SU-DHL-6 (cell line): ENCODE data around the gene ST8SIA4.

Source experiments
- H2AFZ ChIP-seq: fragments of 200-600 bp; sonication (generic); 2 replicates; pipeline ENCODE4 v1.6.1; 2014; ENCODE audit warnings: low read depth, mild to moderate bottlenecking, moderate library complexity, mixed read lengths, antibody characterized with exemption, low read length; ENCODE audit not compliant: severe bottlenecking
- H3F3A ChIP-seq: fragments of 200-600 bp; shearing (Covaris generic); 2 replicates; pipeline ENCODE4 v1.6.0; 2016; ENCODE audit warnings: antibody characterized with exemption, mild to moderate bottlenecking; ENCODE audit not compliant: insufficient read depth
- H3K27ac ChIP-seq: fragments of 200-600 bp; sonication (generic); 2 replicates; pipeline ENCODE4 v1.5.1; 2016; ENCODE audit warnings: low read depth, mild to moderate bottlenecking, low read length, moderate library complexity, mixed read lengths
- H3K27me3 ChIP-seq: fragments of 200-600 bp; sonication (generic), shearing (Covaris generic); 2 replicates; pipeline ENCODE4 v1.6.0; 2014; ENCODE audit warnings: mild to moderate bottlenecking, low read length
- H3K36me3 ChIP-seq: fragments of 200-600 bp; sonication (generic); 2 replicates; pipeline ENCODE4 v1.6.1; 2014; ENCODE audit warnings: mild to moderate bottlenecking, low read length, mixed read lengths
- H3K4me2 ChIP-seq: fragments of 300-600, 200-600 bp; shearing (Covaris generic), sonication (generic); 2 replicates; pipeline ENCODE4 v1.6.0; 2014; ENCODE audit warnings: low read length, low read depth, mild to moderate bottlenecking; ENCODE audit not compliant: poor library complexity, severe bottlenecking
- H3K4me3 ChIP-seq: fragments of 200-600 bp; sonication (generic); 2 replicates; pipeline ENCODE4 v1.5.1; 2014; ENCODE audit warnings: antibody characterized with exemption, low read length, mild to moderate bottlenecking, mixed read lengths; ENCODE audit not compliant: insufficient read depth, poor library complexity, severe bottlenecking
- H3K79me2 ChIP-seq: fragments of 200-600 bp; sonication (generic); 2 replicates; pipeline ENCODE4 v1.6.1; 2014; ENCODE audit warnings: mild to moderate bottlenecking, low read length, moderate library complexity; ENCODE audit not compliant: insufficient read depth
- H3K9ac ChIP-seq: fragments of 200-600 bp; sonication (generic); 2 replicates; pipeline ENCODE4 v1.7.0; 2014; ENCODE audit warnings: mild to moderate bottlenecking, low read length
- H3K9me2 ChIP-seq: fragments of 200-600 bp; sonication (generic); replicated peaks from 2 replicates; pipeline ENCODE4 v1.6.1; 2014; ENCODE audit warnings: low read length; ENCODE audit not compliant: insufficient read depth
- H3K9me3 ChIP-seq: fragments of 200-600 bp; sonication (generic); 2 replicates; pipeline ENCODE4 v1.6.1; 2014; ENCODE audit warnings: low read length, mixed read lengths; ENCODE audit not compliant: insufficient read depth
- H4K20me1 ChIP-seq: fragments of 200-600 bp; sonication (generic); 2 replicates; pipeline ENCODE4 v1.6.1; 2014; ENCODE audit warnings: low read depth, mild to moderate bottlenecking, antibody characterized with exemption, low read length, moderate library complexity, mixed read lengths
- CTCF ChIP-seq: fragments of 200-600 bp; sonication (generic); IDR thresholded peaks from one replicate; pipeline ENCODE4 v1.5.1; 2017; ENCODE audit warnings: antibody characterized with exemption, mild to moderate bottlenecking, low read length, moderate library complexity; ENCODE audit not compliant: insufficient read depth, poor library complexity, severe bottlenecking
- EZH2phosphoT487 ChIP-seq: fragments of 200-600 bp; sonication (generic), shearing (Covaris generic); conservative IDR thresholded peaks from 2 replicates; pipeline ENCODE4 v1.6.1; 2018; ENCODE audit warnings: mild to moderate bottlenecking, antibody characterized with exemption, low read length, moderate library complexity, mixed read lengths

Gene ST8SIA4

DNA sequence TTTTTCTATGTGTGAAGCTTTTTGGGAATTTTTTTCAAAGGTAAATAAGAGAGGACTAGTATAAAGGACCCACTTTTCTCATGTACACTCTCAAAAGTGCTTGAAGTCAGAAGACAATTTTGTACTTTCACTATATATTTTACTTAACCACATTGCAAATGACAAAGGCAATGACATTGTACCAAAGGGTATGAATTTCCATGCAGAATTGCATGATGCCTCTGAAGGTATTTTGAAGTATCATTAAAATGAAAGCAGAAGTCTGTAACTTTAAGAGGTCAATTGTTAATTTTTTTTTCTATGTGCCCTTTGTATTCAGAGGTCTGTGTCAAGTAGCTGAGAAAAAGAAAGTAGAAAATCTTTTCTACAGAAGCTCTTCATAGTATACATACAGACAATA is 84.7 kb downstream of the ST8SIA4 start:
- Histone ChIP-seq H3K79me2 (peaks cover 24% of the 10 kb centered on the region; the same call in 1 of the 2 replicates), H3K36me3 (peaks cover 13% of the 10 kb centered on the region), H3F3A (peaks cover 16% of the 10 kb centered on the region; the same call in 1 of the 2 replicates), H3K27ac (no peak overlapping the region), H3K9me3 (no peaks in the 10 kb centered on the region), H3K27me3 (no peaks in the 10 kb centered on the region), H3K4me3 (no peak overlapping the region), H3K9me2 (no peaks in the 10 kb centered on the region), H3K4me2 (no peak overlapping the region), H2AFZ (no peak overlapping the region), H3K9ac (no peak overlapping the region), H4K20me1 (no peaks in the 10 kb centered on the region)
- no peak for TF ChIP-seq CTCF
- no peak for TF ChIP-seq EZH2phosphoT487

DNA sequence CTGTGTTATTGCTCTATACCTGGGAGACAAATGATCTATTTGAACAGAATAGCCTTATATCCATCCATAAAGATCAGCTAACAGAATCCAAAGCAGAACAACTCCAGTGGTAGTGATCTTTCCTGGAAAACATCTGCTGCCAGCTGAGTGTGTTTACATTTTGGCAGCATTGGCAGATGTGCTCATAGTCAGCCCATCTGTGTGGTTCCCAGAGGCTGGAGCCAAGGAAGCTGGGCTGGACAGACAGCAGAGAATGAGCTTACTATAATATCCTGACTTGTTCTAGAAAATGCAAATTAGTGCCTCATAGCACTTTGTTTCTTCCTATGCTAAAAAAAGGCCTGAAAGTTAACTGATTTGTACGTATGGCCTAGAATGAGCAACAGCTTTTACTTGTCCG is 99.7 kb downstream of the ST8SIA4 start:
- Histone ChIP-seq H4K20me1 (no peaks in the 10 kb centered on the region), H3K4me3 (no peak overlapping the region), H3K27ac (no peak overlapping the region), H3K9me3 (no peaks in the 10 kb centered on the region), H3K36me3 (peaks cover 15% of the 10 kb centered on the region; the same call in 1 of the 2 replicates), H3K9me2 (no peaks in the 10 kb centered on the region), H3K27me3 (no peaks in the 10 kb centered on the region), H2AFZ (no peak overlapping the region), H3K79me2 (no peaks in the 10 kb centered on the region), H3F3A (peaks cover 23% of the 10 kb centered on the region; the same call in 1 of the 2 replicates), H3K9ac (no peak overlapping the region), H3K4me2 (no peak overlapping the region)
- TF ChIP-seq CTCF (no peak), EZH2phosphoT487 (no peak)

DNA sequence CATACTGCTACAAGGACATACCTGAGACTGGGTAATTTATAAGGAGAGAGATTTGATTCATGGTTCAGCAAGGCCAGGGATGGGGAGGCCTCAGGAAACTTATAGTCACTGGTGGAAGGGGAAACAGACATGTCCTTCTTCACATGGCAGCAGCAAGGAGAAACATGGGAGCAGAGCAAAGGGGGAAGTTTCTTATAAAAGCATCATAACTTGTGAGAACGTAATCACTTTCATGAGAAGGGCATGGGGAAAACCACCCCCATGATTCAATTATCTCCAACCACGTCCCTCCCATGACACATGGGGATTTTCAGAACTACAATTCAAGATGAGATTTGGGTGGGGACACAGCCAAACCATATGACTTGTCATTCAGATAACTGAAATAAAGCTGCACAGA is 100.9 kb downstream of the ST8SIA4 start:
- Histone ChIP-seq H3K4me2 (no peak overlapping the region), H3K27ac (no peak overlapping the region), H3K27me3 (no peaks in the 10 kb centered on the region), H3K9me3 (no peaks in the 10 kb centered on the region), H2AFZ (no peak overlapping the region), H4K20me1 (no peaks in the 10 kb centered on the region), H3K4me3 (no peak overlapping the region), H3K9me2 (no peaks in the 10 kb centered on the region), H3K36me3 (peaks cover 13% of the 10 kb centered on the region; the same call in 1 of the 2 replicates), H3K79me2 (no peaks in the 10 kb centered on the region), H3F3A (peaks cover 12% of the 10 kb centered on the region; the same call in 1 of the 2 replicates), H3K9ac (no peak overlapping the region)
- TF ChIP-seq EZH2phosphoT487 = no peak
- no peak for TF ChIP-seq CTCF

GRCh38 chr5:100800562-100800961 is 102.5 kb downstream of the ST8SIA4 start:
- no peaks in the 10 kb centered on the region for H3K9me3 ChIP-seq
- no peak overlapping the region for H3K4me3 ChIP-seq
- H3K9me2 ChIP-seq = no peaks in the 10 kb centered on the region
- no peaks in the 10 kb centered on the region for H3K27me3 ChIP-seq
- no peak overlapping the region for H2AFZ ChIP-seq
- no peak overlapping the region for H3K4me2 ChIP-seq
- H3F3A ChIP-seq = peaks cover 7% of the 10 kb centered on the region; the same call in 1 of the 2 replicates
- no peak for TF ChIP-seq CTCF
- TF ChIP-seq EZH2phosphoT487 = no peak
- 0 out of 2 replicates have a peak, but pooled peaks cover 4% of the 10 kb centered on the region for H3K36me3 ChIP-seq
- no peak overlapping the region for H3K27ac ChIP-seq
- no peak overlapping the region for H3K9ac ChIP-seq
- H4K20me1 ChIP-seq = no peaks in the 10 kb centered on the region
- H3K79me2 ChIP-seq = no peaks in the 10 kb centered on the region
